Neural cell (in vitro differentiated cells): ENCODE measurements around the gene RALGPS1. TPM values are rescaled to one million over a fixed set of nuclear protein-coding genes. Genes with fewer than 3 reads are reported as not detected.

Experiments
- H2AFZ ChIP-seq: fragments of 200-600, 300-800 bp; sonication (generic), shearing (Covaris generic); 2 replicates; pipeline ENCODE4 v1.6.0; 2014; ENCODE audit warnings: low read depth, mild to moderate bottlenecking, antibody characterized with exemption, low read length, moderate library complexity
- H3F3A ChIP-seq: fragments of 200-600 bp; shearing (Covaris generic); 2 replicates; pipeline ENCODE4 v1.6.1; 2016; ENCODE audit warnings: mild to moderate bottlenecking, moderate library complexity, mixed read lengths, antibody characterized with exemption, low read length; ENCODE audit not compliant: insufficient read depth, poor library complexity, severe bottlenecking
- H3K27ac ChIP-seq: fragments of 200-600, 300-800 bp; sonication (generic), shearing (Covaris generic); 2 replicates; pipeline ENCODE4 v1.5.1; 2014; ENCODE audit warnings: mild to moderate bottlenecking, low read length, moderate library complexity
- H3K27me3 ChIP-seq: fragments of 300-800, 200-600 bp; sonication (generic), shearing (Covaris generic); 2 replicates; pipeline ENCODE4 v1.6.0; 2014; ENCODE audit warnings: mild to moderate bottlenecking, low read depth, low read length, moderate library complexity; ENCODE audit not compliant: insufficient read depth
- H3K36me3 ChIP-seq: fragments of 300-800, 200-600 bp; sonication (generic), shearing (Covaris generic); 2 replicates; pipeline ENCODE4 v1.5.1; 2014; ENCODE audit warnings: mild to moderate bottlenecking, antibody characterized with exemption, low read length, moderate library complexity; ENCODE audit not compliant: insufficient read depth
- H3K4me2 ChIP-seq: fragments of 300-800, 200-600 bp; sonication (generic), shearing (Covaris generic); 2 replicates; pipeline ENCODE4 v1.6.0; 2014; ENCODE audit warnings: mild to moderate bottlenecking, low read length
- H3K4me3 ChIP-seq: fragments of 300-800, 200-600 bp; sonication (generic), shearing (Covaris generic); 2 replicates; pipeline ENCODE4 v1.5.1; 2014; ENCODE audit warnings: mild to moderate bottlenecking, low read length, moderate library complexity
- H3K79me2 ChIP-seq: fragments of 200-600 bp; shearing (Covaris generic); replicated peaks from 2 replicates; pipeline ENCODE4 v1.6.0; 2014; ENCODE audit warnings: mild to moderate bottlenecking, low read length, moderate library complexity; ENCODE audit not compliant: insufficient read depth
- H3K9ac ChIP-seq: fragments of 300-800, 200-600 bp; sonication (generic), shearing (Covaris generic); 2 replicates; pipeline ENCODE4 v1.6.1; 2016; ENCODE audit warnings: mild to moderate bottlenecking, low read length, mixed read lengths
- H3K9me2 ChIP-seq: fragments of 200-600 bp; shearing (Covaris generic); 2 replicates; pipeline ENCODE4 v1.6.1; 2016; ENCODE audit warnings: mild to moderate bottlenecking, low read length, mixed read lengths; ENCODE audit not compliant: insufficient read depth
- H3K9me3 ChIP-seq: fragments of 200-600, 300-800 bp; sonication (generic), shearing (Covaris generic); 2 replicates; pipeline ENCODE4 v1.6.1; 2016; ENCODE audit warnings: mild to moderate bottlenecking, mixed run types, low read length, moderate library complexity, mixed read lengths
- H4K20me1 ChIP-seq: fragments of 200-600 bp; shearing (Covaris generic); 2 replicates; pipeline ENCODE4 v1.6.1; 2016; ENCODE audit warnings: mild to moderate bottlenecking, mixed run types; ENCODE audit not compliant: insufficient read depth
- CTCF ChIP-seq: fragments of 450-650 bp; IDR thresholded peaks from 2 replicates; pipeline ENCODE4 v1.5.1; 2014; ENCODE audit warnings: antibody characterized with exemption, mild to moderate bottlenecking, moderate library complexity; ENCODE audit not compliant: poor library complexity, severe bottlenecking
- EP300 ChIP-seq: fragments of 450-650 bp; conservative IDR thresholded peaks from 2 replicates; pipeline ENCODE4 v1.6.1; 2014; ENCODE audit warnings: antibody characterized with exemption, mild to moderate bottlenecking, moderate library complexity; ENCODE audit not compliant: poor library complexity, severe bottlenecking
- EZH2 ChIP-seq: fragments of 200-600, 300-800 bp; shearing (Covaris generic), sonication (generic); IDR thresholded peaks from 2 replicates; pipeline ENCODE4 v1.6.1; 2014; ENCODE audit warnings: antibody characterized with exemption, low read length, borderline replicate concordance, mild to moderate bottlenecking; ENCODE audit not compliant: insufficient read depth, poor library complexity, severe bottlenecking
- MXI1 ChIP-seq: fragments of 450-650 bp; conservative IDR thresholded peaks from 2 replicates; pipeline ENCODE4 v1.6.1; 2014; ENCODE audit warnings: antibody characterized with exemption, mild to moderate bottlenecking; ENCODE audit not compliant: poor library complexity, severe bottlenecking
- POLR2AphosphoS5 ChIP-seq: IDR thresholded peaks from 2 replicates; pipeline ENCODE4 v1.6.1; 2012
- RAD21 ChIP-seq: fragments of 450-650 bp; conservative IDR thresholded peaks from 2 replicates; pipeline ENCODE4 v1.6.1; 2014; ENCODE audit warnings: antibody characterized with exemption, mild to moderate bottlenecking, moderate library complexity
- REST ChIP-seq: IDR thresholded peaks from 2 replicates; pipeline ENCODE4 v1.6.1; 2012; ENCODE audit warnings: borderline replicate concordance
- SMC3 ChIP-seq: fragments of 450-650 bp; conservative IDR thresholded peaks from 2 replicates; pipeline ENCODE4 v1.6.1; 2014; ENCODE audit warnings: antibody characterized with exemption, mild to moderate bottlenecking, moderate library complexity; ENCODE audit not compliant: poor library complexity
- TAF1 ChIP-seq: IDR thresholded peaks from 2 replicates; pipeline ENCODE4 v1.6.1; 2012; ENCODE audit warnings: low read depth
- polyA plus RNA-seq: library from polyadenylated mRNA; depleted of rRNA; stranded (reverse); fragments of >200 nt; gene quantifications from 2 replicates; pipeline ENCODE4 v1.2.3, GENCODE V29; 2014

The RALGPS1 gene
- polyA plus RNA-seq, 1 donor from 2014 or later = 37.1 TPM

- Histone ChIP-seq H3K9ac (no peak overlapping the region), H3K36me3 (no peaks in the 10 kb centered on the region), H2AFZ (no peak overlapping the region), H3F3A (no peaks in the 10 kb centered on the region), H3K27ac (no peak overlapping the region), H3K9me3 (no peaks in the 10 kb centered on the region), H3K9me2 (no peaks in the 10 kb centered on the region), H3K79me2 (no peaks in the 10 kb centered on the region), H4K20me1 (no peaks in the 10 kb centered on the region), H3K27me3 (no peaks in the 10 kb centered on the region), H3K4me3 (no peak overlapping the region), H3K4me2 (no peak overlapping the region)
- TF ChIP-seq RAD21 (no peak), REST (no peak)
Measured at GRCh38 chr9:127258606-127259471, 344.3 kb downstream of the RALGPS1 start.

GRCh38 chr9:127262602-127263001, 348.0 kb downstream of the RALGPS1 start:
- no peak for TF ChIP-seq EZH2
- TF ChIP-seq REST = no peak
- TF ChIP-seq CTCF = no peak
- TF ChIP-seq RAD21 = no peak
- TF ChIP-seq MXI1 = no peak
- no peak for TF ChIP-seq SMC3
- TF ChIP-seq EP300 = no peak
- no peak for TF ChIP-seq TAF1
- no peak for TF ChIP-seq POLR2AphosphoS5
- no peaks in the 10 kb centered on the region for H3K9me2 ChIP-seq
- H3K36me3 ChIP-seq = no peaks in the 10 kb centered on the region
- H3K9ac ChIP-seq = no peak overlapping the region
- no peaks in the 10 kb centered on the region for H3K9me3 ChIP-seq
- H3K27ac ChIP-seq = no peak overlapping the region
- no peak overlapping the region for H3K4me3 ChIP-seq
- no peak overlapping the region for H3K4me2 ChIP-seq
- H4K20me1 ChIP-seq = no peaks in the 10 kb centered on the region
- H3K79me2 ChIP-seq = peaks cover 7% of the 10 kb centered on the region
- no peaks in the 10 kb centered on the region for H3K27me3 ChIP-seq
- H3F3A ChIP-seq = no peaks in the 10 kb centered on the region
- no peak overlapping the region for H2AFZ ChIP-seq
